Measurements from ENCODE around the gene ZNF217.
"Not testable (repeated sequence)": the region's sequence is repeated elsewhere in the genome, so short reads cannot be mapped to it uniquely, and the experiment has no call there.

ZNF217 gene

DNA sequence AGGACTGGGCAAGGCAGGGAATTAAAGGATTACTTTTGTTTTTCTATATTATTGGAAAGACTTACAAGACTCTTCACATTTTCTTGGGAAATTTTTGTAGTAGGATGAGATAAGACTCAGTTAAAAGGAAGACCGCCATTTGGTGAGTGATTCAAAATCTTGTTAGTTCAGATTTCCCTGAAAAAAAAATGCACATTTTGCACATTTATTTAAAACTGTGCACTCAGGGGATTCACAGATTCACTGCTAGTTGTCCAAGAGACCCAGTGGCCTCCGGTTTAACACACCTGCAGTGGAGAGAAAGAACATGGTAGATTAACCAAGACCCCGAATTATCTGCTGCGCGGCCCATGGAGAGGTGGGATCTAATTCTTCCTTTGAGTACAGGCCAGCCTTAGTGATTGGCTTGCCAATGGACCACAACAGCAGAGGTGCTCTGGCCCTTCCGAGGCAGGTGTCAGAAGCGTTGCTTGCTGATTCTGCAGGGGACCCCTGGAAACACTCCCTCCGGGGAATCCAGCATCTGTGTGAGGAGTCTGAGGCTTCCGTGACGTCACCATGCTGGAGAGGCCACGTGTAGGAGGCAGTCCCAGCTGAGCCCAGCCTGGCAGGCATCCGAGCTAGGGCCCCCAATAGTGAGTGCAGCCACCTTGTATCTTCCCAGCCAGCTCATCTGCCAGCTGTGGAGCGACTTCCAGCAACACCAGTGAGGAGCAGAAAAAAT, 68.9 kb downstream of the ZNF217 start:
- Histone ChIP-seq H2AFZ (ENCODE audit: low read length) (no peak overlapping the region), H3F3A (ENCODE audit: low read depth) (no peaks in the 10 kb centered on the region), H3K9ac (ENCODE audit: low read depth, low read length, poor library complexity, severe bottlenecking) (no peak overlapping the region), H3K9me3 (ENCODE audit: insufficient read depth, low read depth, low read length) (no peaks in the 10 kb centered on the region), H3K4me1 (ENCODE audit: insufficient read depth, low read length, poor library complexity, severe bottlenecking) (no peaks in the 10 kb centered on the region), H3K9me2 (replicated peaks; ENCODE audit: low read depth, low read length) (no peaks in the 10 kb centered on the region), H3K4me2 (ENCODE audit: low read depth, low read length, poor library complexity, severe bottlenecking) (no peak overlapping the region), H3K4me3 (ENCODE audit: low read length, poor library complexity, severe bottlenecking) (no peak overlapping the region), H4K20me1 (ENCODE audit: insufficient read depth, low read length, poor library complexity, severe bottlenecking) (no peaks in the 10 kb centered on the region), H3K27me3 (ENCODE audit: insufficient read depth, low read length, poor library complexity, severe bottlenecking) (no peaks in the 10 kb centered on the region), H3K36me3 (ENCODE audit: insufficient read depth, low read length) (no peaks in the 10 kb centered on the region), H3K79me2 (ENCODE audit: insufficient read depth, low read length) (no peaks in the 10 kb centered on the region)
- TF ChIP-seq, protein P1, sequence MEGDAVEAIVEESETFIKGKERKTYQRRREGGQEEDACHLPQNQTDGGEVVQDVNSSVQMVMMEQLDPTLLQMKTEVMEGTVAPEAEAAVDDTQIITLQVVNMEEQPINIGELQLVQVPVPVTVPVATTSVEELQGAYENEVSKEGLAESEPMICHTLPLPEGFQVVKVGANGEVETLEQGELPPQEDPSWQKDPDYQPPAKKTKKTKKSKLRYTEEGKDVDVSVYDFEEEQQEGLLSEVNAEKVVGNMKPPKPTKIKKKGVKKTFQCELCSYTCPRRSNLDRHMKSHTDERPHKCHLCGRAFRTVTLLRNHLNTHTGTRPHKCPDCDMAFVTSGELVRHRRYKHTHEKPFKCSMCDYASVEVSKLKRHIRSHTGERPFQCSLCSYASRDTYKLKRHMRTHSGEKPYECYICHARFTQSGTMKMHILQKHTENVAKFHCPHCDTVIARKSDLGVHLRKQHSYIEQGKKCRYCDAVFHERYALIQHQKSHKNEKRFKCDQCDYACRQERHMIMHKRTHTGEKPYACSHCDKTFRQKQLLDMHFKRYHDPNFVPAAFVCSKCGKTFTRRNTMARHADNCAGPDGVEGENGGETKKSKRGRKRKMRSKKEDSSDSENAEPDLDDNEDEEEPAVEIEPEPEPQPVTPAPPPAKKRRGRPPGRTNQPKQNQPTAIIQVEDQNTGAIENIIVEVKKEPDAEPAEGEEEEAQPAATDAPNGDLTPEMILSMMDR (conservative IDR thresholded peaks at IDR 0.05; ENCODE audit: low read length) = no peak
- no peak for TF ChIP-seq EZH2phosphoT487 (IDR thresholded peaks at IDR 0.05; ENCODE audit: borderline replicate concordance)

DNA sequence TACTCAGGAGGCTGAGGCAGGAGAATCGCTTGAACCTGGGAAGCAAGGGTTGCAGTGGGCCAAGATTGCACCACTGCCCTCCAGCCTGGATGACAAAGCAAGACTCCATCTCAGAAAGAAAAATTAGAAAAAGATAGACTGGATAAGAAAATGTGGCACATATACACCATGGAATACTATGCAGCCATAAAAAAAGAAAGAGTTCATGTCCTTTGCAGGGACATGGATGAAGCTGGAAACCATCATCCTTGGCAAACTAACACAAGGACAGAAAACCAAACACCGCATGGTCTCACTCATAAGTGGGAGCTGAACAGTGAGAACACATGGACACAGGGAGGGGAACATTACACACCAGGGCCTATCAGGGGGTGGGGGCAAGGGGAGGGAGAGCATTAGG, 70.0 kb downstream of the ZNF217 start:
- not testable (repeated sequence) for H3K4me1 ChIP-seq (ENCODE audit: insufficient read depth, low read length, poor library complexity, severe bottlenecking); H3K4me2 ChIP-seq (ENCODE audit: low read depth, low read length, poor library complexity, severe bottlenecking)

DNA sequence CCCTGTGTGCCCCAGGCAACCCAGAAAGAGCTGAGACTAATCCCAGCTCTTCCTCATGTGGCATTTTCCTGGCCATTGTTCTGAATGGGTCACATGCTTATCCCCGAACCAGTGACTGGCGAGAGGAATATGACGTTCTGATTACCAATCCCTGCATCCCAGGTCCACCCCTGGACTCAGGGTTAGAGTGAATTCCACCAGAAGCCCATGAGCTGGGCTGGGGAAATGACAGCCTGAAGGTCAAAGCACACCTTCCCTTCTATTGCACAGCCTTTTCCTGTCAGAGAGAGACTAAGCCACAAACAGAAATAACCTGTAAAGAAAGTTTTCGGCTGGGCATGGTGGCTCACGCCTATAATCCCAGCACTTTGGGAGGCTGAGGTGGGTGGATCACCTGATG, 70.9 kb downstream of the ZNF217 start:
- no peak overlapping the region for H3K4me2 ChIP-seq (ENCODE audit: low read depth, low read length, poor library complexity, severe bottlenecking)
- no peaks in the 10 kb centered on the region for H3K79me2 ChIP-seq (ENCODE audit: insufficient read depth, low read length)
- no peak overlapping the region for H3K9ac ChIP-seq (ENCODE audit: low read depth, low read length, poor library complexity, severe bottlenecking)
- H3F3A ChIP-seq (ENCODE audit: low read depth) = no peaks in the 10 kb centered on the region
- no peak overlapping the region for H3K4me3 ChIP-seq (ENCODE audit: low read length, poor library complexity, severe bottlenecking)
- no peaks in the 10 kb centered on the region for H3K27me3 ChIP-seq (ENCODE audit: insufficient read depth, low read length, poor library complexity, severe bottlenecking)
- no peaks in the 10 kb centered on the region for H4K20me1 ChIP-seq (ENCODE audit: insufficient read depth, low read length, poor library complexity, severe bottlenecking)
- H3K9me2 ChIP-seq (replicated peaks; ENCODE audit: low read depth, low read length) = no peaks in the 10 kb centered on the region
- H3K9me3 ChIP-seq (ENCODE audit: insufficient read depth, low read depth, low read length) = no peaks in the 10 kb centered on the region
- no peaks in the 10 kb centered on the region for H3K36me3 ChIP-seq (ENCODE audit: insufficient read depth, low read length)
- H2AFZ ChIP-seq (ENCODE audit: low read length) = no peak overlapping the region
- H3K4me1 ChIP-seq (ENCODE audit: insufficient read depth, low read length, poor library complexity, severe bottlenecking) = no peaks in the 10 kb centered on the region
- TF ChIP-seq, protein P1 (conservative IDR thresholded peaks at IDR 0.05; ENCODE audit: low read length) = no peak
- TF ChIP-seq EZH2phosphoT487 (IDR thresholded peaks at IDR 0.05; ENCODE audit: borderline replicate concordance) = no peak

More for the DNA sequence above, 70.0 kb downstream of the ZNF217 start:
- not testable (repeated sequence) for H3K4me3 ChIP-seq (ENCODE audit: low read length, poor library complexity, severe bottlenecking); H3K9me2 ChIP-seq (replicated peaks; ENCODE audit: low read depth, low read length); H3K27me3 ChIP-seq (ENCODE audit: insufficient read depth, low read length, poor library complexity, severe bottlenecking); H2AFZ ChIP-seq (ENCODE audit: low read length); H3K79me2 ChIP-seq (ENCODE audit: insufficient read depth, low read length); H3K9me3 ChIP-seq (ENCODE audit: insufficient read depth, low read depth, low read length); H3F3A ChIP-seq (ENCODE audit: low read depth); H3K9ac ChIP-seq (ENCODE audit: low read depth, low read length, poor library complexity, severe bottlenecking); H4K20me1 ChIP-seq (ENCODE audit: insufficient read depth, low read length, poor library complexity, severe bottlenecking); H3K36me3 ChIP-seq (ENCODE audit: insufficient read depth, low read length)

DNA sequence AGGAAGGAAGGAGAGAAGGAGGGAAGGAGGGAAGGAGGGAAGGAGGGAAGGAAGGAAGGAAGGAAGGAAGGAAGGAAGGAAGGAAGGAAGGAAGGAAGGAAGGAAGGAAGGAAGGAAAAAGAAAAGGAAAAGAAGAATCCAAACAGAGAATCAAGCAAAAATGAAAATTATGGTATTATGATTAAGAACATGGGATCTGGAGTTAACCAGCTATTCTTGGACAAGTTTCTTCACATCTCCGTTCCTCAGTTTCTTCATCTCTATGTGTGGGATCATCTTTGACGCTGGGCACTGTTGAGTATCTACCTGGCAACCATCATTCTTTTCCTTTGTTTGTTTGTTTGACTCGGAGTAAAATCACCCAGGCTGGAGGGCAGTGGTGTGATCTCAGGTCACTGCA, 71.6 kb downstream of the ZNF217 start:
- TF ChIP-seq EZH2phosphoT487 (IDR thresholded peaks at IDR 0.05; ENCODE audit: borderline replicate concordance) = no peak
- TF ChIP-seq, protein P1 (conservative IDR thresholded peaks at IDR 0.05; ENCODE audit: low read length) = no peak
- H3K27me3 ChIP-seq (ENCODE audit: insufficient read depth, low read length, poor library complexity, severe bottlenecking) = no peaks in the 10 kb centered on the region
- H3F3A ChIP-seq (ENCODE audit: low read depth) = no peaks in the 10 kb centered on the region
- H3K9ac ChIP-seq (ENCODE audit: low read depth, low read length, poor library complexity, severe bottlenecking) = no peak overlapping the region
- H3K36me3 ChIP-seq (ENCODE audit: insufficient read depth, low read length) = no peaks in the 10 kb centered on the region
- no peak overlapping the region for H3K4me3 ChIP-seq (ENCODE audit: low read length, poor library complexity, severe bottlenecking)
- no peaks in the 10 kb centered on the region for H4K20me1 ChIP-seq (ENCODE audit: insufficient read depth, low read length, poor library complexity, severe bottlenecking)
- H3K9me2 ChIP-seq (replicated peaks; ENCODE audit: low read depth, low read length) = no peaks in the 10 kb centered on the region
- no peak overlapping the region for H2AFZ ChIP-seq (ENCODE audit: low read length)
- no peaks in the 10 kb centered on the region for H3K79me2 ChIP-seq (ENCODE audit: insufficient read depth, low read length)
- no peak overlapping the region for H3K4me2 ChIP-seq (ENCODE audit: low read depth, low read length, poor library complexity, severe bottlenecking)
- no peaks in the 10 kb centered on the region for H3K4me1 ChIP-seq (ENCODE audit: insufficient read depth, low read length, poor library complexity, severe bottlenecking)
- no peaks in the 10 kb centered on the region for H3K9me3 ChIP-seq (ENCODE audit: insufficient read depth, low read depth, low read length)

DNA sequence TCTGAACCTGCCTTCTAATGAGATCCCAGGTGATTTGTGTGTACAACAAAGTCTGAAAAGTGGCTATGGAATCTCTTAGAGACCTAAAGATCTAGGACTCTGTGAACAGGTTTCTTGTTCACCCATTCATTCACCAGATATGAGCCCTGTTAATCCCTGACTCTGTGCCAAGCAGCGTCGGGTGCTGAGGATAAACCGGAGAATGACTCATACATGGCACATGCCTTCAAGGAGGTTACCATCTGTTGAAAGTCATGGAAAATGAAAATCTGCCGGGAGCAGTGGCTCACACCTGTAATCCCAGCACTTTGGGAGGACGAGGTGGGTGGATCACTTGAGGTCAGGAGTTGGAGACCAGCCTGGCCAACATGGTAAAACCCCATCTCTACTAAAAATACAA, 72.2 kb downstream of the ZNF217 start:
- not testable (repeated sequence) for H2AFZ ChIP-seq (ENCODE audit: low read length)

More for the DNA sequence above, 72.2 kb downstream of the ZNF217 start:
- H3K79me2 ChIP-seq (ENCODE audit: insufficient read depth, low read length); H4K20me1 ChIP-seq (ENCODE audit: insufficient read depth, low read length, poor library complexity, severe bottlenecking); H3K4me1 ChIP-seq (ENCODE audit: insufficient read depth, low read length, poor library complexity, severe bottlenecking); H3K9ac ChIP-seq (ENCODE audit: low read depth, low read length, poor library complexity, severe bottlenecking); H3K4me2 ChIP-seq (ENCODE audit: low read depth, low read length, poor library complexity, severe bottlenecking); H3K9me2 ChIP-seq (replicated peaks; ENCODE audit: low read depth, low read length); H3K9me3 ChIP-seq (ENCODE audit: insufficient read depth, low read depth, low read length); H3F3A ChIP-seq (ENCODE audit: low read depth); H3K4me3 ChIP-seq (ENCODE audit: low read length, poor library complexity, severe bottlenecking); H3K36me3 ChIP-seq (ENCODE audit: insufficient read depth, low read length); H3K27me3 ChIP-seq (ENCODE audit: insufficient read depth, low read length, poor library complexity, severe bottlenecking): not testable (repeated sequence)

Data from Loucy (cell line).